ENCODE measurements around the gene OSBPL2.

Gene OSBPL2

GRCh38 chr20:62226707-62227590 lies 11.4 kb upstream of the OSBPL2 start:
- no peak for DNase-seq (ENCODE audit: low read depth, low spot score)
- in situ Hi-C loops (cut with HindIII; ENCODE audit: low sequenced_read_pairs) = no loop called here
- no peak overlapping the region for H3K4me3 ChIP-seq (ENCODE audit: low read depth, low read length)
- no peak for TF ChIP-seq CTCF (IDR thresholded peaks at IDR 0.05; ENCODE audit: low read depth, low read length)

- no peak for TF ChIP-seq CTCF (IDR thresholded peaks at IDR 0.05; ENCODE audit: low read depth, low read length)
- in situ Hi-C loops (cut with HindIII; ENCODE audit: low sequenced_read_pairs) = no loop called here
- no peak for DNase-seq (ENCODE audit: low read depth, low spot score)
- no peak overlapping the region for H3K4me3 ChIP-seq (ENCODE audit: low read depth, low read length)
Measured at GRCh38 chr20:62227591-62227976, 10.7 kb upstream of the OSBPL2 start.

GRCh38 chr20:62227977-62228958 lies 10.1 kb upstream of the OSBPL2 start:
- H3K4me3 ChIP-seq (ENCODE audit: low read depth, low read length) = no peak overlapping the region
- DNase-seq (ENCODE audit: low read depth, low spot score) = no peak
- in situ Hi-C loops (cut with HindIII; ENCODE audit: low sequenced_read_pairs) = no loop called here
- no peak for TF ChIP-seq CTCF (IDR thresholded peaks at IDR 0.05; ENCODE audit: low read depth, low read length)

- DNase-seq (ENCODE audit: low read depth, low spot score) = no peak
- no peak overlapping the region for H3K4me3 ChIP-seq (ENCODE audit: low read depth, low read length)
- no peak for TF ChIP-seq CTCF (IDR thresholded peaks at IDR 0.05; ENCODE audit: low read depth, low read length)
- in situ Hi-C loops (cut with HindIII; ENCODE audit: low sequenced_read_pairs) = no loop called here
Measured at GRCh38 chr20:62228982-62229545, 9.3 kb upstream of the OSBPL2 start.

GRCh38 chr20:62229667-62230066 lies 8.7 kb upstream of the OSBPL2 start:
- no peak for TF ChIP-seq CTCF (IDR thresholded peaks at IDR 0.05; ENCODE audit: low read depth, low read length)
- in situ Hi-C loops (cut with HindIII; ENCODE audit: low sequenced_read_pairs) = no loop called here

DNA sequence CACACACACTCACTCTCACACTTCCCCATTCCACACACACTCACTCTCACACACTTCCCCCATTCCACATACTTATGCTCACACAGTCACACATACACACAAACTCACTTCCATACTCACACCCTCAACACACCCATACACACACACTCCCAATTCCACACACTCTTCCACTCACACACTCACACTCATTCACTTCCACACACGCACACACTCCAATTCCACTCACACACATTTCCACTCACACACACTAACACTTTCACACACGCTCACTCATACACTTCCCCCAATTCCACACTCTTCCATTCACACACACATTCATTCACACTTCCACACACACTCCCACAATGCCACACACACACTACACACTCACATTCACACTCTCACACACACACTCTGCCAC lies 8.0 kb upstream of the OSBPL2 start:
- DNase-seq (ENCODE audit: low read depth, low spot score) = no peak
- no peak overlapping the region for H3K4me3 ChIP-seq (ENCODE audit: low read depth, low read length)
- in situ Hi-C loops (cut with HindIII; ENCODE audit: low sequenced_read_pairs) = no loop called here
- TF ChIP-seq CTCF (IDR thresholded peaks at IDR 0.05; ENCODE audit: low read depth, low read length) = no peak

More at GRCh38 chr20:62229667-62230066, 8.7 kb upstream of the OSBPL2 start:
- DNase-seq (ENCODE audit: low read depth, low spot score) = no peak
- no peak overlapping the region for H3K4me3 ChIP-seq (ENCODE audit: low read depth, low read length)

Measured in astrocyte of the spinal cord (primary cell).